Endodermal cell (in vitro differentiated cells): ENCODE measurements around the gene GBGT1. TPM values are rescaled to one million over a fixed set of nuclear protein-coding genes. Genes with fewer than 3 reads are reported as not detected.

Experiments used
- DNase-seq: peaks from one replicate; pipeline ENCODE4 v3.0.0-alpha.2; 2017
- H3K27ac ChIP-seq: 2 replicates; pipeline ENCODE4 v1.5.1; 2013; ENCODE audit warnings: mild to moderate bottlenecking, low read depth, low read length, moderate library complexity
- H3K27me3 ChIP-seq: 2 replicates; pipeline ENCODE4 v1.6.1; 2013; ENCODE audit warnings: mild to moderate bottlenecking, low read length, moderate library complexity; ENCODE audit not compliant: insufficient read depth, control insufficient read depth, poor library complexity, severe bottlenecking
- H3K36me3 ChIP-seq: 2 replicates; pipeline ENCODE4 v1.7.0; 2013; ENCODE audit warnings: mild to moderate bottlenecking, low read length, moderate library complexity; ENCODE audit not compliant: control insufficient read depth, insufficient read depth
- H3K4me1 ChIP-seq: one replicate; pipeline ENCODE4 v1.7.0; 2013; ENCODE audit warnings: low read length; ENCODE audit not compliant: control insufficient read depth, insufficient read depth
- H3K4me3 ChIP-seq: 2 replicates; pipeline ENCODE4 v1.5.1; 2013; ENCODE audit warnings: mild to moderate bottlenecking, low read length, moderate library complexity
- H3K9ac ChIP-seq: 2 replicates; pipeline ENCODE4 v1.6.1; 2013; ENCODE audit warnings: mild to moderate bottlenecking, low read length, moderate library complexity; ENCODE audit not compliant: poor library complexity, severe bottlenecking; ENCODE audit errors: extremely low read depth
- H3K9me3 ChIP-seq: 2 replicates; pipeline ENCODE4 v1.6.1; 2013; ENCODE audit warnings: mild to moderate bottlenecking, low read length, moderate library complexity; ENCODE audit not compliant: control insufficient read depth
- H3K27ac Mint-ChIP-seq: 2 replicates; pipeline ENCODE4 v1.8.0; 2020; ENCODE audit warnings: mixed read lengths
- H3K27me3 Mint-ChIP-seq: 2 replicates; pipeline ENCODE4 v1.8.0; 2021; ENCODE audit warnings: mild to moderate bottlenecking, mixed read lengths; ENCODE audit not compliant: insufficient read depth
- H3K36me3 Mint-ChIP-seq: 2 replicates; pipeline ENCODE4 v1.8.0; 2020; ENCODE audit warnings: low read depth, mixed read lengths
- H3K4me1 Mint-ChIP-seq: 2 replicates; pipeline ENCODE4 v1.8.0; 2020; ENCODE audit warnings: mixed read lengths
- H3K4me3 Mint-ChIP-seq: 2 replicates; pipeline ENCODE4 v1.8.0; 2020; ENCODE audit warnings: mild to moderate bottlenecking, moderate library complexity, mixed read lengths
- H3K9me3 Mint-ChIP-seq: 2 replicates; pipeline ENCODE4 v1.8.0; 2020; ENCODE audit warnings: mild to moderate bottlenecking, mixed read lengths
- WGBS, 2 experiments: methylation state at CpG; one replicate each; pipeline versions ENCODE4 v1.1.5 to v1.1.7; 2013; ENCODE audit warnings: missing lambda C conversion rate in 2 of 2, mixed read lengths in 1 of 2; ENCODE audit not compliant: insufficient coverage in 1 of 2, insufficient read length in 1 of 2; 5-methylcytosine and 5-hydroxymethylcytosine counted together
- total RNA-seq, 2 donors: library from RNA; stranded (reverse); fragmentation: NEBNext Ultra II Directional in 1 of 2; extraction: Animal tissue kit (Norgen Biotek cat#: 25700) in 1 of 2; gene quantifications; 2 replicates in 1 of 2; 3 replicates in 1 of 2; pipeline ENCODE4 v1.2.1, GENCODE V29; 2021
- TF ChIP-seq, protein P1 (sequence below): fragments of 200-600 bp; sonication (generic); conservative IDR thresholded peaks from 2 replicates; pipeline ENCODE4 v1.5.0; 2021; ENCODE audit warnings: antibody characterized with exemption, mild to moderate bottlenecking

GBGT1 gene
- total RNA-seq, 2 donors from 2014 or later, result 28.2 to 29.1 TPM

DNA sequence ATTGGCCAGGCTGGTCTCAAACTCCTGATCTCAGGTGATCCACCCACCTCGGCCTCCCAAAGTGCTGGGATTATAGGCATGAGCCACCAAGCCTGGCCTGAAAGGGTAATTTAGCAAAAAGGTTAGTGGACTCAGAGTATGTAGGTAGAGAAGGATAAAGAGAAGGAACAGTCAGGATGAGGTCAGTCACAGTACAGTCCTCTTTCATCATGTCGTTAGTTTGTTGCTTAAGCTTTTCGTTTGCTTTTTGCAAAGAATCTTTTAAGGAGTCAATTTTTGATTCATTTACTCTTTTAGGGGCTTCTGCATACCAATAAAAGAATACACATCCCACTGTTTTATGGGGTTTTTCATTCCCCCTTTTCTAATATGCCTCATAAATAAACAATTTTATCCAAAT is 17.8 kb upstream of the GBGT1 start:
- no peak for DNase-seq
- Histone ChIP-seq H3K9me3 (no peaks in the 10 kb centered on the region), H3K27ac (no peak overlapping the region), H3K36me3 (no peaks in the 10 kb centered on the region), H3K4me3 (no peak overlapping the region), H3K9ac (no peak overlapping the region), H3K4me1 (no peaks in the 10 kb centered on the region), H3K27me3 (peaks cover 11% of the 10 kb centered on the region)
- peaks cover 15% of the 10 kb centered on the region for H3K4me1 Mint-ChIP-seq
- H3K36me3 Mint-ChIP-seq, result no peaks in the 10 kb centered on the region
- 74 to 90% methylated on average over 3 of the region's 3 CpGs for WGBS, 2 experiments
- no peak overlapping the region for H3K27ac Mint-ChIP-seq
- peaks cover 26% of the 10 kb centered on the region for H3K27me3 Mint-ChIP-seq
- H3K4me3 Mint-ChIP-seq, result no peak overlapping the region
- TF ChIP-seq, protein P1, sequence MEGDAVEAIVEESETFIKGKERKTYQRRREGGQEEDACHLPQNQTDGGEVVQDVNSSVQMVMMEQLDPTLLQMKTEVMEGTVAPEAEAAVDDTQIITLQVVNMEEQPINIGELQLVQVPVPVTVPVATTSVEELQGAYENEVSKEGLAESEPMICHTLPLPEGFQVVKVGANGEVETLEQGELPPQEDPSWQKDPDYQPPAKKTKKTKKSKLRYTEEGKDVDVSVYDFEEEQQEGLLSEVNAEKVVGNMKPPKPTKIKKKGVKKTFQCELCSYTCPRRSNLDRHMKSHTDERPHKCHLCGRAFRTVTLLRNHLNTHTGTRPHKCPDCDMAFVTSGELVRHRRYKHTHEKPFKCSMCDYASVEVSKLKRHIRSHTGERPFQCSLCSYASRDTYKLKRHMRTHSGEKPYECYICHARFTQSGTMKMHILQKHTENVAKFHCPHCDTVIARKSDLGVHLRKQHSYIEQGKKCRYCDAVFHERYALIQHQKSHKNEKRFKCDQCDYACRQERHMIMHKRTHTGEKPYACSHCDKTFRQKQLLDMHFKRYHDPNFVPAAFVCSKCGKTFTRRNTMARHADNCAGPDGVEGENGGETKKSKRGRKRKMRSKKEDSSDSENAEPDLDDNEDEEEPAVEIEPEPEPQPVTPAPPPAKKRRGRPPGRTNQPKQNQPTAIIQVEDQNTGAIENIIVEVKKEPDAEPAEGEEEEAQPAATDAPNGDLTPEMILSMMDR, result no peak
- no peaks in the 10 kb centered on the region for H3K9me3 Mint-ChIP-seq

DNA sequence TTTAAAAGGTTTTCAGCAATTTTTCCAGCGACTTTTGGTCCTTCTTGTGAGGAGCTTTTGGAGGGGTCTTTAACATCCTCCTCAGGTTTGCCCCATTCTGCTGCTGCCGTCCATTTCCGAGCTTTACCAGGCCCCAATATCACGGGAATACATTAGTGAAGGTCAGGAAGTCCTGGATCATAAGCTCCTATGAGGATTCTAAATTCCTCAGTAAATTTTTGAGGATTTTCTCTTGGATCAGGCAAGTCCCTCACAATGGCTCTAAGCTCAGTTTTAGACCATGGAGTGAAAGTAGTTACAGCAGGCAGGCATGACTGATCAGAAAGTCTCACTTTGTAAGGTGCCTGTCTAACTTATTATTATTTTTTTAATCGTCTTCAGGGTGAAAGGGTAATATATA is 17.2 kb upstream of the GBGT1 start:
- peaks cover 26% of the 10 kb centered on the region for H3K27me3 Mint-ChIP-seq
- DNase-seq, result no peak

DNA sequence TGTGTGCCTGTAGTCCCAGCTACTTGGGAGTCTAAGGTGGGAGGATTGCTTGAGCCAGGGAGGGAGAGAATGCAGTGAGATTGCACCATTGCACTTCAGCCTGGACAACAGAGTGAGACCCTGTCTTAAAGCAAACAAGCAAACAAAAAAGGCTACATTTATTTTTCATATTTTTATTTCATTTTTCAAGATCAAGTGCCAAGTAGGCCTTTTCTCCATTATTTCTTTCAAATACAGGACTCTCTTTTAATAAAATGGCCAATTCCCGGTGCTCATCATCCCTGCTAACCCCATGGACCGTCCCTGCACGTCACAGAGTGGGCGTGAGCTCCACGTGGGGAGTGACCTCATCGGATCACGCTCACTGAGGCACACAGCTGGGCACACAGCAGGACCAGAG is 9.3 kb upstream of the GBGT1 start:
- Histone ChIP-seq H3K4me3 (no peak overlapping the region), H3K4me1 (peaks cover 6% of the 10 kb centered on the region), H3K27ac (no peak overlapping the region), H3K9me3 (no peaks in the 10 kb centered on the region), H3K36me3 (no peaks in the 10 kb centered on the region), H3K9ac (no peak overlapping the region), H3K27me3 (no peaks in the 10 kb centered on the region)
- DNase-seq, result no peak
- Mint-ChIP-seq H3K27me3 (peaks cover 12% of the 10 kb centered on the region), H3K27ac (no peak overlapping the region), H3K4me3 (no peak overlapping the region), H3K4me1 (peaks cover 23% of the 10 kb centered on the region), H3K9me3 (no peaks in the 10 kb centered on the region), H3K36me3 (no peaks in the 10 kb centered on the region)
- WGBS, 2 experiments, result 89% methylated on average over 7 of the region's 7 CpGs; no CpG with 5 or more reads in 1 of the 2 experiments
- TF ChIP-seq, protein P1, result no peak

More for the DNA sequence above, 17.2 kb upstream of the GBGT1 start:
- Histone ChIP-seq H3K4me3 (no peak overlapping the region), H3K9me3 (no peaks in the 10 kb centered on the region), H3K4me1 (no peaks in the 10 kb centered on the region), H3K36me3 (no peaks in the 10 kb centered on the region), H3K27me3 (peaks cover 11% of the 10 kb centered on the region), H3K27ac (no peak overlapping the region), H3K9ac (no peak overlapping the region)
- no peak overlapping the region for H3K4me3 Mint-ChIP-seq
- H3K27ac Mint-ChIP-seq, result no peak overlapping the region
- H3K9me3 Mint-ChIP-seq, result no peaks in the 10 kb centered on the region
- TF ChIP-seq, protein P1, result no peak
- H3K36me3 Mint-ChIP-seq, result no peaks in the 10 kb centered on the region
- H3K4me1 Mint-ChIP-seq, result peaks cover 15% of the 10 kb centered on the region
- 88 to 96% methylated on average over 4 of the region's 5 CpGs for WGBS, 2 experiments
